Activated naive CD8-positive, alpha-beta T cell treated with anti-CD3 and anti-CD28 coated beads, Interleukin-2, amount 50 U/mL, for 24 hours (primary cell): ENCODE results near the gene SIM2.

ENCODE experiments used
- ATAC-seq: fragments of 150-1000 bp; cut with Tn5 transposase; one replicate; pipeline ENCODE4 v1.10.0; 2021
- DNase-seq: peaks from one replicate; pipeline ENCODE4 v3.0.0; 2021
- H3K27ac Mint-ChIP-seq: one replicate; pipeline ENCODE4 v1.8.0; 2021; ENCODE audit warnings: mild to moderate bottlenecking, mixed read lengths
- H3K27me3 Mint-ChIP-seq: one replicate; pipeline ENCODE4 v1.8.0; 2021; ENCODE audit warnings: mixed read lengths
- H3K36me3 Mint-ChIP-seq: one replicate; pipeline ENCODE4 v1.8.0; 2021; ENCODE audit warnings: low read depth, mixed read lengths
- H3K4me1 Mint-ChIP-seq: one replicate; pipeline ENCODE4 v1.8.0; 2021; ENCODE audit warnings: mixed read lengths
- H3K4me3 Mint-ChIP-seq: one replicate; pipeline ENCODE4 v1.8.0; 2021; ENCODE audit warnings: mild to moderate bottlenecking, moderate library complexity, mixed read lengths
- H3K9me3 Mint-ChIP-seq: one replicate; pipeline ENCODE4 v1.8.0; 2021; ENCODE audit warnings: mixed read lengths

Gene SIM2

DNA sequence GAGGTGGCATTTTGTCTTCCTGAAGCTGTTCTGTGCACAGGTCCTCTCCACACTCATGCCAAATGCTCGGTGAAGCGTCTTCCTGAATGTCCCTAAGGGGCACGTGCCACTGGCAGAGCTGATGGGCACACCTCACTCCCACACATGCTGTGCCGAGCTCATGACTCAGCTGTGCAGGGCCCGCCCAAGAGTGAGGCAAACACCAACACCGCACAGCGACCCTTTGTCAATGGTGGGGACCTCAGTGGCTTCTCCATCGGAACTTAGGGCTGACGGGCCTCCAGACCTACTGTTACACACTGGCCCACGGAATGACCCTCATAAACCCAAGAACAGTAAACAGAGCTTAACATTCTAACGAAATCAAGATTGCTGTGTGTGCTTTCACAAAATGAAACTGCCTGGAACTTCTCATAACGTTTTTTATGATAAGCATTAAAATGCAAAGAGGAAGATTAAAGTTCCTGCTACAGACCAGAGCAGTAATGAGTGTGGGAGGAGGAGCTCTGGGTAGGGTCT is 89.3 kb downstream of the SIM2 start:
- H3K27ac Mint-ChIP-seq, result no peak overlapping the region

DNA sequence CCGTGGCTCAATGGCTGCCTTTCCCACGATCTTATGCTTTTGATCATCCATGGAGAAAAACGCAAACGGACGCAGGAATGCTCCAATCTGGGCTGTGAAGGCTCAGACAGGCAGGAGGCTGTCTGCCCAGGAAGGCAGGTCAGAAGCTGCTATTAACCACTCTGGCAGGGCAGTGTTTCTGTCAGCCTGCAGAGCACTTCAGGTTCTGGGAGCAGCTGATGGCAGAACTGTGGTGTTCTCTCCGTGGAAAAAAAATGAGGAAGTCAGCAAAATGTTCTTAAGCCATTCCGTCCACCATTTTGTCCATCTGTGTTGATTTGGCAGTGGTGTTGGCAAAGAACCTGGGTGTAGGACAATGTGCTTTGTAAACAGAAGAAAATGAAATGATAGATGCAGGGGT is 91.7 kb downstream of the SIM2 start:
- H3K27ac Mint-ChIP-seq, result no peak overlapping the region
- peaks cover 5% of the 10 kb centered on the region for H3K9me3 Mint-ChIP-seq
- ATAC-seq (no peak), DNase-seq (no peak)
- peaks cover 18% of the 10 kb centered on the region for H3K36me3 Mint-ChIP-seq
- H3K4me3 Mint-ChIP-seq, result no peak overlapping the region
- no peaks in the 10 kb centered on the region for H3K4me1 Mint-ChIP-seq
- no peaks in the 10 kb centered on the region for H3K27me3 Mint-ChIP-seq

More for the DNA sequence above, 89.3 kb downstream of the SIM2 start:
- H3K4me3 Mint-ChIP-seq, result no peak overlapping the region
- no peaks in the 10 kb centered on the region for H3K27me3 Mint-ChIP-seq
- DNase-seq (no peak), ATAC-seq (no peak)
- peaks cover 11% of the 10 kb centered on the region for H3K36me3 Mint-ChIP-seq
- H3K4me1 Mint-ChIP-seq, result no peaks in the 10 kb centered on the region
- H3K9me3 Mint-ChIP-seq, result no peaks in the 10 kb centered on the region

DNA sequence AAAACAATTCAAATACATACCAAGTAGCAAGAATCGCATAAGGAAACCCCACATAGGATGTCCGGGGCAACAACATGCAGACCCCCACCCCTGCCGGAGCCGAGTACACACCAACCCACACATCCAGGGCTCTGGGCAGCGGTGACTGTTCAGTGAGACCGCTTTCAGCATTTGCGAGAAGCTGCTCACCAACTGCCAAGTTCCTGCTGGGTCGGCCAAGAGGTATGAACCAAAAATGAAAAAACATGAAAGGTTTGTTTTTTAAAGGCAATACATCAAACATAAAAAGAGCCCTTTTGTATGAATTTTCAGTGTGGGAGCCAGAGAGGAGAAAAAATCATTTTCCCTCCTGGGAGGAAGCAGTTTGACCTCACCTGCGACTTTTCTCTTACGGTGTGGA is 92.3 kb downstream of the SIM2 start:
- ATAC-seq (no peak), DNase-seq (no peak)
- Mint-ChIP-seq H3K4me3 (no peak overlapping the region), H3K4me1 (no peaks in the 10 kb centered on the region), H3K27me3 (no peaks in the 10 kb centered on the region), H3K9me3 (peaks cover 8% of the 10 kb centered on the region), H3K27ac (no peak overlapping the region), H3K36me3 (peaks cover 21% of the 10 kb centered on the region)

DNA sequence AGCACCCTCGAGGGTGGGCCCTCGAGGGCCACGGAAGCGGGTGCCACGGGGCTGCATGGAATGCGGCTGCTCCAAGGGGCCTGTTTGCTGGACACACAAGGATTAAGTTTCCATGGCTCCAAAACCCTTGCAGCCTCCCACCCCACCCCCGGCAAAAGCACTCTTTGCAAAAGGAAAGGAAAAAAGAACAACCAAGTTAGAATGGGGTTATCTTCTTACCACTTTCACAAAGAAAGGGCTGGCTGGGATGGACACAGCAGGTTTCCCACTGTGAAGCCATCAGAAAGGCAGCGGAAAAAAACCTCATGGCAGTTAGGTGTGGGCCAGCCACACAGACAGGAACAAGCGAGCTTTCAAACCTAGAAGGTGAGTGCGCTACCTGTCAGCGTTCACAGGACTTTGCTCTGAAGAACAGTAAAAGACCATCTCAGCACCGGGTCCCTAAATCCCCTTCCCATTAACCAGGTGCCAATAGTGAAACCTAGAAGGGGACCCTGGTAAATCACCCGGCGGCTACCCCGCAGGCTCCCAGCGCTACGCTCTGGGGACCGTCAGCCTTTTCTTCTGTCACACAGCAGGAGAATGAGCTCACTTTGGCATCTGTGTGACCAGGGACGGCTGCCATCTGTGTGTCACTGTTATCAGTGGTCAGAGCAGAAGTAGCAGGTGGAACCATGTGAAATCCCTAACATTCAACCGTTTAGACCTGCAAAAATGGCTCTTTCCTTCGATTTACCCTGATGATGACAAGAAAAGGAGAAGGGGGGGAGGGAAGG is 93.0 kb downstream of the SIM2 start:
- H3K36me3 Mint-ChIP-seq, result peaks cover 21% of the 10 kb centered on the region
- no peak for ATAC-seq
- H3K4me1 Mint-ChIP-seq, result no peaks in the 10 kb centered on the region
- H3K27me3 Mint-ChIP-seq, result no peaks in the 10 kb centered on the region
- H3K27ac Mint-ChIP-seq, result no peak overlapping the region
- DNase-seq, result no peak
- H3K4me3 Mint-ChIP-seq, result no peak overlapping the region
- peaks cover 13% of the 10 kb centered on the region for H3K9me3 Mint-ChIP-seq

DNA sequence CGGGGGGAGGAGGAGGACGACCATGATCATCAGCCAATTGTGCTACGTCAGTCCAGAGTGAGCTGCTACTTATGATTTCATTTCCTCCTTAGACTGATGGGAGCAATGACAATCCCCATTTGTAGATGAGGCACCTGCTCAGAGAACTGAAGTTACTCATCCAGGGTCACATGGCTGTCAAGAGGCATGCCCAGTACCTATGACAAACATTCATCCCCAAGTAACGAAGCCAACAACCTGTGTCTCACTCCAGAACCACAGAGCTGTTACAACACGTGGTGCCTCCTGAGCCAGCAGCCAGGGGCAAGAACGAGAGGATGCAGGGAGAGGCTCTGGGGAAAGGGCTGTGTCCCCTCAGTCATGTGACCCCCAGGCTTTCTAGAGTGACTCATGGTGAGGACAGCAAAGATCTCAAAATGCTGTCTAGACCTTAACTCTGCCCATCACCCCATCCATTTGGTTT is 93.6 kb downstream of the SIM2 start:
- DNase-seq, result no peak
- H3K36me3 Mint-ChIP-seq, result peaks cover 22% of the 10 kb centered on the region

DNA sequence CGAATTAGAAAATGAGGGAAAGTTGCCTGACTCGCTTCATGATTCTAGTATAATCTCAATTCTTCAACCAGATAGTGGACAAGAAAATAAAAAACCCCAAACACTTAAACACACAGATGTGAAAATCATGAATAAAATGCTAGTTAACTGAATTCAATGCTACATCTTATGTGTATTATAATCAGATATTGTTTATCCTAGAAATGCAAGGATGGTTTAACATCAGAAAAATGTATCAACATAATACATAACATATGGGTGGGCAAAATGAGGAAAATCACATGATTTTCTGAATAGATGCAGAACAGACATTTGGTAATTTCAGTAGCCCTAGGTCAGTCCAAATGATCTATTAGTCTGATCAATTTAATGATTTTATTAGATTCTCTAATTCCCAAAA is 97.2 kb downstream of the SIM2 start:
- DNase-seq, result no peak
- no peaks in the 10 kb centered on the region for H3K27me3 Mint-ChIP-seq
- peaks cover 34% of the 10 kb centered on the region for H3K9me3 Mint-ChIP-seq
- no peak overlapping the region for H3K4me3 Mint-ChIP-seq
- no peaks in the 10 kb centered on the region for H3K4me1 Mint-ChIP-seq
- no peak for ATAC-seq
- H3K27ac Mint-ChIP-seq, result no peak overlapping the region
- H3K36me3 Mint-ChIP-seq, result peaks cover 32% of the 10 kb centered on the region

More for the DNA sequence above, 93.6 kb downstream of the SIM2 start:
- H3K4me3 Mint-ChIP-seq, result no peak overlapping the region
- ATAC-seq, result peak; percentile 24
- H3K27ac Mint-ChIP-seq, result no peak overlapping the region
- H3K27me3 Mint-ChIP-seq, result no peaks in the 10 kb centered on the region
- no peaks in the 10 kb centered on the region for H3K4me1 Mint-ChIP-seq
- H3K9me3 Mint-ChIP-seq, result peaks cover 17% of the 10 kb centered on the region

DNA sequence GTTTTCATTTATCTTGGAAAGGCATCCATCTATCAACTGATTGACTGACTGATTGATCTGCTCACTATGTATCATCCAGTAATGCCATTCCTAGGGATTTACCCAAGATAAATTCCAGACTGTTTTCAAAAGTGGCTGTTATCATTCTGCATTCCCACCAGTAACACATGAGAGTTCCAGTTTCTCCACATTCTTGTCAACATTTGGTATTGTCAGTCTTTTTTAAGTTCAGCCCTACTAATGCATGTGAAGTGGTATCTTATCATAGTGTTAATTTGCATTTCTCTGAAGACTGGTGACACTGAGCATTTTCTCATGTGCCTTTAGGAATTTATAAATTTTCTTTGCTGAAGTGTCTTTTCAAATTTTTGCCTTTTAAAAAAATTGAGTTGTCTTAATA is 99.6 kb downstream of the SIM2 start:
- Mint-ChIP-seq H3K9me3 (peaks cover 34% of the 10 kb centered on the region), H3K4me3 (no peak overlapping the region), H3K36me3 (peaks cover 37% of the 10 kb centered on the region), H3K4me1 (no peaks in the 10 kb centered on the region), H3K27me3 (no peaks in the 10 kb centered on the region), H3K27ac (no peak overlapping the region)
- no peak for DNase-seq
- ATAC-seq, result no peak
